GM23248 (cell line): Measurements from ENCODE around the gene PSEN2. TPM values are rescaled to one million over a fixed set of nuclear protein-coding genes. Genes with fewer than 3 reads are reported as not detected.

Experiments
- DNase-seq: peaks from one replicate; pipeline ENCODE4 v3.0.0-alpha.2; 2015
- H2AFZ ChIP-seq: fragments of 200-600 bp; sonication (generic); 2 replicates; pipeline ENCODE4 v1.6.1; 2016; ENCODE audit warnings: antibody characterized with exemption
- H3F3A ChIP-seq: fragments of 200-600 bp; sonication (generic); 2 replicates; pipeline ENCODE4 v1.6.1; 2016; ENCODE audit warnings: mild to moderate bottlenecking, antibody characterized with exemption, mixed run types; ENCODE audit not compliant: insufficient read depth
- H3K27ac ChIP-seq: fragments of 200-600 bp; sonication (generic); 2 replicates; pipeline ENCODE4 v1.5.1; 2016; ENCODE audit warnings: mild to moderate bottlenecking
- H3K27me3 ChIP-seq: fragments of 200-600 bp; sonication (generic); replicated peaks from 2 replicates; pipeline ENCODE4 v1.6.1; 2016; ENCODE audit warnings: mild to moderate bottlenecking; ENCODE audit not compliant: insufficient read depth
- H3K36me3 ChIP-seq: fragments of 200-600 bp; sonication (generic); 2 replicates; pipeline ENCODE4 v1.6.1; 2016; ENCODE audit warnings: low read depth, mild to moderate bottlenecking
- H3K4me1 ChIP-seq: fragments of 200-600 bp; sonication (generic); 2 replicates; pipeline ENCODE4 v1.6.1; 2016; ENCODE audit warnings: mild to moderate bottlenecking; ENCODE audit not compliant: insufficient read depth
- H3K4me2 ChIP-seq: fragments of 200-600 bp; sonication (generic); one replicate; pipeline ENCODE4 v1.6.1; 2016; ENCODE audit warnings: mild to moderate bottlenecking; ENCODE audit not compliant: unreplicated experiment
- H3K4me3 ChIP-seq: fragments of 200-600 bp; sonication (generic); 2 replicates; pipeline ENCODE4 v1.5.1; 2016; ENCODE audit warnings: mild to moderate bottlenecking
- H3K79me2 ChIP-seq: fragments of 200-600 bp; sonication (generic); 2 replicates; pipeline ENCODE4 v1.6.1; 2016; ENCODE audit warnings: mild to moderate bottlenecking; ENCODE audit not compliant: insufficient read depth
- H3K9ac ChIP-seq: fragments of 200-600 bp; sonication (generic); 2 replicates; pipeline ENCODE4 v1.6.1; 2016; ENCODE audit warnings: mild to moderate bottlenecking
- H3K9me2 ChIP-seq: fragments of 200-600 bp; sonication (generic); 2 replicates; pipeline ENCODE4 v1.6.1; 2016; ENCODE audit warnings: mixed run types, mild to moderate bottlenecking, moderate library complexity; ENCODE audit not compliant: insufficient read depth
- H3K9me3 ChIP-seq: fragments of 200-600 bp; sonication (generic); one replicate; pipeline ENCODE4 v1.6.1; 2017; ENCODE audit warnings: low read depth
- H4K20me1 ChIP-seq: fragments of 200-600 bp; sonication (generic); 2 replicates; pipeline ENCODE4 v1.6.0; 2016; ENCODE audit not compliant: insufficient read depth
- EZH2 ChIP-seq: fragments of 200-600 bp; sonication (generic); IDR thresholded peaks from 2 replicates; pipeline ENCODE4 v1.6.1; 2018; ENCODE audit warnings: antibody characterized with exemption, mild to moderate bottlenecking; ENCODE audit not compliant: insufficient read depth, poor library complexity, severe bottlenecking
- EZH2phosphoT487 ChIP-seq: fragments of 200-600 bp; sonication (generic); IDR thresholded peaks from 2 replicates; pipeline ENCODE4 v1.6.1; 2018; ENCODE audit warnings: antibody characterized with exemption, moderate library complexity, mild to moderate bottlenecking, low read depth; ENCODE audit not compliant: insufficient read depth
- WGBS, 2 experiments: methylation state at CpG; one replicate each; pipeline ENCODE4 v1.1.6; 2015 to 2017; ENCODE audit warnings: low lambda C conversion rate in 2 of 2, low coverage in 1 of 2; ENCODE audit errors: missing lambda C conversion rate in 2 of 2; 5-methylcytosine and 5-hydroxymethylcytosine counted together
- in situ Hi-C: fragments of 300-500 bp; cut with MboI; formaldehyde crosslinking; loops from 2 replicates; pipeline ENCODE4 v1.15.0; 2020
- polyA plus RNA-seq: library from polyadenylated mRNA; unstranded; fragments of >200 nt; fragmentation: Nextera tagmentation; extraction: Ambion mirVana; gene quantifications from 2 replicates; pipeline ENCODE4 v1.2.1, GENCODE V29; 2016
- total RNA-seq: library from RNA; depleted of rRNA; stranded (reverse); fragments of >200 nt; shearing (Covaris generic); gene quantifications from 2 replicates; pipeline ENCODE4 v1.2.3, GENCODE V29; 2014

PSEN2 gene
- total and polyA plus RNA-seq, 2 experiments from 2014 or later = 7.5 to 13.9 TPM

DNA sequence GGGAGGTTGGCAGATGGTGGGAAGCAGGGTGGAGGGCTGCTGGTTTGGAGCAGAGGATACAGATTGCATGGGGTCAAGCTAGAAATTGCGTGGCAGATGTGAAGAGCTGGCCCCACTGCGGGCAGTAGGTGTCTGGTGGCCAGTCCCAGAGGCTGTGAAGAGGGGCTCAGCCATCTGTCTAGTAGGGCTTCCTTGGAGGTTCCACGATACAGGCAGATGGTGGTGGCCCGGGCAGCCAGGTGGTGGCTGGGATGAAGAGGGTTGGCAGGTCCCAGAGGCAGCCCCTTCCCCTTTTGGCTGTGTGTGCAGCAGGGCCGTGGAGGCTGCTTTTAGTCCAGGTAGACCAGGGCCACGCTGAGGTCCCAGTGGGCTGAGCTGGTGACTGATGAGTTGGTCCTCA, 16.6 kb downstream of the PSEN2 start:
- Histone ChIP-seq H3K27me3 (no peaks in the 10 kb centered on the region), H3K4me2 (no peak overlapping the region), H3K27ac (no peak overlapping the region), H3K4me3 (no peak overlapping the region), H3F3A (no peaks in the 10 kb centered on the region), H4K20me1 (no peaks in the 10 kb centered on the region), H2AFZ (no peak overlapping the region), H3K36me3 (no peaks in the 10 kb centered on the region), H3K79me2 (no peaks in the 10 kb centered on the region), H3K9me3 (no peaks in the 10 kb centered on the region), H3K9ac (no peak overlapping the region), H3K4me1 (no peaks in the 10 kb centered on the region; the same call in 1 of the 2 replicates), H3K9me2 (no peaks in the 10 kb centered on the region)
- 81 to 93% methylated on average over 5 to 6 of the region's 6 CpGs for WGBS, 2 experiments
- no peak for TF ChIP-seq EZH2phosphoT487
- no peak for TF ChIP-seq EZH2
- DNase-seq = no peak
- in situ Hi-C loops = no loop called here

DNA sequence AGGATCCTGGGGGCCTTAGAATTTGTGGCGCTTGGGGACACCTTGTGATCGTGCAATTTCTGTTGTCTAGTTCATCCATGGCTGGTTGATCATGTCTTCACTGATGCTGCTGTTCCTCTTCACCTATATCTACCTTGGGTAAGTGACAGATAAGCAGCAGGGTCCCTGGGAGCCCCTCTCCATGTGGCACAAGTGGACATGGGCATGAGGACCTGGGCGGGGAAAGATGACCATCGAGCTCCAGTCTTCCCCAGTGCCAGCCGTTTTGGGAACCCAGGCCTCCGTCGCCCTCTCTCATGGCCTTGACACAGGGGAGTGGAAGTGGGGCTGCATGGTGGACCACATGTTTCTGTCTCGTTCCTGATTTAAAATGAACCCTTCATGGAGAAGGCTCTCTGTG, 17.6 kb downstream of the PSEN2 start:
- Histone ChIP-seq H3K27me3 (no peaks in the 10 kb centered on the region), H3K4me3 (no peak overlapping the region), H3K9ac (no peak overlapping the region), H3F3A (no peaks in the 10 kb centered on the region), H3K79me2 (no peaks in the 10 kb centered on the region), H3K27ac (no peak overlapping the region), H3K9me3 (no peaks in the 10 kb centered on the region), H3K4me2 (no peak overlapping the region), H3K4me1 (no peaks in the 10 kb centered on the region; the same call in 1 of the 2 replicates), H2AFZ (no peak overlapping the region), H4K20me1 (no peaks in the 10 kb centered on the region), H3K9me2 (no peaks in the 10 kb centered on the region), H3K36me3 (no peaks in the 10 kb centered on the region)
- in situ Hi-C loops = no loop called here
- no peak for DNase-seq
- WGBS, 2 experiments = 91 to 94% methylated on average over 8 of the region's 8 CpGs
- TF ChIP-seq EZH2phosphoT487 (no peak), EZH2 (no peak)

DNA sequence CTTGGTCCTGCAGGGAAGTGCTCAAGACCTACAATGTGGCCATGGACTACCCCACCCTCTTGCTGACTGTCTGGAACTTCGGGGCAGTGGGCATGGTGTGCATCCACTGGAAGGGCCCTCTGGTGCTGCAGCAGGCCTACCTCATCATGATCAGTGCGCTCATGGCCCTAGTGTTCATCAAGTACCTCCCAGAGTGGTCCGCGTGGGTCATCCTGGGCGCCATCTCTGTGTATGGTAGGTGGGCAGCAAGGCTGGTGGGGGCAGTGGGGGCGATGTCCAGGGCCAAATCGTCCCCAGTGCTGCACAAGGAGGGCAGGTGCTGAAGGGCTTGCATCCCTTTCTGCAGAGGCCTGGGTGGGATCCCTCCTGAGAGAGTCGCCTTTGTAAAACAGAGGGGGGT, 18.4 kb downstream of the PSEN2 start:
- Histone ChIP-seq H3K4me1 (no peaks in the 10 kb centered on the region), H2AFZ (no peak overlapping the region), H3K9ac (no peak overlapping the region), H3F3A (no peaks in the 10 kb centered on the region), H3K27me3 (no peaks in the 10 kb centered on the region), H3K4me3 (no peak overlapping the region), H3K27ac (no peak overlapping the region), H3K36me3 (no peaks in the 10 kb centered on the region), H3K9me2 (no peaks in the 10 kb centered on the region), H4K20me1 (no peaks in the 10 kb centered on the region), H3K79me2 (no peaks in the 10 kb centered on the region), H3K4me2 (no peak overlapping the region), H3K9me3 (no peaks in the 10 kb centered on the region)
- in situ Hi-C loops = no loop called here
- no peak for TF ChIP-seq EZH2phosphoT487
- WGBS, 2 experiments = 94% methylated on average over 8 of the region's 8 CpGs
- DNase-seq = no peak

DNA sequence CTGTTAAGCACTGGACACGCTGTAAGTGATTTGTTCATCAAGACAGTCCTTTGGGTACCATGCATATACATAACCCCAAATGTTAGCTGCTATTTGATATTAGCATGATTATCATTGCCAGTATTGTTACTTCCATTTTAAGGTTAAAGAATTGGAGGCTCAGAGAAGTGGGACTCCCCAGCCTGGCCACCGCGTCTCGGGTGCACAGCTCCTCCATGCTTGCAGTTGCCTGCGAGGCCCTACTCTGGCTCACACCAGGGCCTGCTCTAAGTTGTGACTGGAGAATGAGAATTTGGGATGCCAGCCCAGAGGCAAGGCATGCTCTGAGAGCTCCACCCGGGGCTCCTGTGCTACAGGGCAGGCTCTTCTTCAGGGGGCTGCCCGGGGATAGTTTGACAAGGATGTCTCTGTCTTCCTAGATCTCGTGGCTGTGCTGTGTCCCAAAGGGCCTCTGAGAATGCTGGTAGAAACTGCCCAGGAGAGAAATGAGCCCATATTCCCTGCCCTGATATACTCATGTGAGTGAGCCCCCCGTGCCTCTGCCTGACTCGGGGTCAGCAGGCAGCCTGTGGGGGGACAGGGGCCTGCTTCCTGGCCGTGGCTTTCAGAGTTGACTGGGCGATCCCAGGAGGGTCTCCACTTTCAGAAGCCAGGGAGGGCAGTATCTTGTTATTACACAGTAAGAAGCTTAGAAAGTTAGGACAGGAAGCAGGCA, 19.4 kb downstream of the PSEN2 start:
- Histone ChIP-seq H3K9me2 (no peaks in the 10 kb centered on the region), H3K9ac (no peak overlapping the region), H3K27me3 (no peaks in the 10 kb centered on the region), H3K79me2 (no peaks in the 10 kb centered on the region), H2AFZ (no peak overlapping the region), H4K20me1 (no peaks in the 10 kb centered on the region), H3K36me3 (no peaks in the 10 kb centered on the region), H3K4me2 (no peak overlapping the region), H3K4me1 (no peaks in the 10 kb centered on the region), H3K9me3 (no peaks in the 10 kb centered on the region), H3F3A (no peaks in the 10 kb centered on the region), H3K27ac (no peak overlapping the region), H3K4me3 (no peak overlapping the region)
- TF ChIP-seq EZH2 (no peak), EZH2phosphoT487 (no peak)
- in situ Hi-C loops = no loop called here
- whole genome bisulfite sequencing, 2 experiments = 84 to 89% methylated on average over 12 of the region's 12 CpGs
- no peak for DNase-seq
